G401.6 (cell line): Measurements from ENCODE around the gene MICAL3.

Experiments
- FAIRE-seq: peaks from 2 replicates; lab custom pipeline; 2012; peaks lifted over from hg19 to GRCh38; lab: Jason Lieb, UNC

Gene MICAL3

DNA sequence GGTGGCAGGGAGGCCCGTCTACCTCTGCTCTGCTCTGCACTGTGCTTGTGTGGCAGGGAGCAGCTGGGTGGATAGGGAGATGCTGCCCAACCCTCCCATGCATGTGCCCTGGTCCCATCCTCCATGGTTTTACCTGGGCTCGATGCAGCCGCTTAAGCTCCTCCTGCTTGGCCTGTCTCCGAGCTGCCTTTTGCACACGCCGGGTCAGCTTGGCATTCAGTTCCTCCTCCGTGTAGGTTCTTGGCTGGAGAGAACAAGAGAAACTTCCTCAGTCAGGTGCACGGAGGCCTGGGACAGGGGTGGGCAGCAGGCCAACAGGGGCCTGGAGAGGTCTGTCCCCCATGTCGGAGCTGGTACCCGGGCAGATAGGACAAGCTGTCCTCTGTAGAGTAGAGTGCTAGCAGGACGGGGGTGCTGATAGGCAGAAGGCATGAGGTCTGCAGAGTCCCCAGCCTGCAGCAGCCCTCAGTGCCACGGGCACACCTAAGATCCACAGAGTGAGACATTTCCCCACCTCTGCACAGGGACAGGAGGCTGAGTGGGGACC lies 213.7 kb downstream of the MICAL3 start:
- no peak for FAIRE-seq

- no peak for FAIRE-seq
These were observed 215.5 kb downstream of the MICAL3 start for GRCh38 chr22:17808693-17809403.

- no peak for FAIRE-seq
These were observed 216.6 kb downstream of the MICAL3 start for GRCh38 chr22:17807578-17808410.

- FAIRE-seq, result no peak
These were observed 217.3 kb downstream of the MICAL3 start for GRCh38 chr22:17807086-17807485.

DNA sequence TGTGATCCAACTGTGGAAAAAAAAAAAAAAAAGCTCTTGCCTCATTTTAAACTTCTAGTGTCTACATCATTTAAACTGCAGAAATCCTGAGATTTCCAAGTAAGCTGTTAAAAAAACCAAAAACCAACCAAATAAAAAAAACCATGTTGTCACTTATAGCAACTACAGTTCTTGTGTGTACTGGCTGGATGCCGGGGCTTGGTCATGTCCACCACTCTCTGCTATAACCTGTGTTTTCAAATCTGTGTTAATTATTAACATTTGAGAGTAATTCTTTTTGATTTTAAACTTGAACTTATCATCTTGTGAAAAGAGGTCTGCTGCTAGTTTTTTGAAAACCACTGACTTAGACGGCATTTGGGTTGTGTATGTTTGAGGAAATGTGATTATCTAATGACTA lies 217.9 kb downstream of the MICAL3 start:
- FAIRE-seq, result no peak

- FAIRE-seq, result no peak
These were observed 219.9 kb downstream of the MICAL3 start for GRCh38 chr22:17804331-17805080.

GRCh38 chr22:17803609-17804270 lies 220.6 kb downstream of the MICAL3 start:
- no peak for FAIRE-seq

GRCh38 chr22:17802822-17803221 lies 221.5 kb downstream of the MICAL3 start:
- FAIRE-seq, result no peak

DNA sequence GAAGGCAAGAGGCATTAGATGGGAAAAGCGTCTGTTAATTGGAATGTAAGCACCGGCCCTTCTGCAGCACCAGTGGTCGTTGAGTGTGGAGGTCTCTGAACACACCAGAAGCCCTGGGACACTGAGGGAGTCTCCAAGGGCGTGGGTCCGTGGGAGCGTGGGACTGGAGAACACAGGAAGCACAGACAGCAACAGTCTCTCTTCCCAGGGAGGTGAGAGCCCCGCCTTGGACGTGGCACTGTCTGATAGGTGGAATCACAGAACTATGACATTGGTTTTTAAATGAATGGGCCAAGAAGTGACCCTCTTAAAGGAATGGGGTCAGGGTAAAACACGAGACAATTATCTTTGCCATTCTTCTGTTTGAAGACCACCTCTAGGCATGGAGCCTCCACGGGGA lies 221.9 kb downstream of the MICAL3 start:
- FAIRE-seq, result no peak

DNA sequence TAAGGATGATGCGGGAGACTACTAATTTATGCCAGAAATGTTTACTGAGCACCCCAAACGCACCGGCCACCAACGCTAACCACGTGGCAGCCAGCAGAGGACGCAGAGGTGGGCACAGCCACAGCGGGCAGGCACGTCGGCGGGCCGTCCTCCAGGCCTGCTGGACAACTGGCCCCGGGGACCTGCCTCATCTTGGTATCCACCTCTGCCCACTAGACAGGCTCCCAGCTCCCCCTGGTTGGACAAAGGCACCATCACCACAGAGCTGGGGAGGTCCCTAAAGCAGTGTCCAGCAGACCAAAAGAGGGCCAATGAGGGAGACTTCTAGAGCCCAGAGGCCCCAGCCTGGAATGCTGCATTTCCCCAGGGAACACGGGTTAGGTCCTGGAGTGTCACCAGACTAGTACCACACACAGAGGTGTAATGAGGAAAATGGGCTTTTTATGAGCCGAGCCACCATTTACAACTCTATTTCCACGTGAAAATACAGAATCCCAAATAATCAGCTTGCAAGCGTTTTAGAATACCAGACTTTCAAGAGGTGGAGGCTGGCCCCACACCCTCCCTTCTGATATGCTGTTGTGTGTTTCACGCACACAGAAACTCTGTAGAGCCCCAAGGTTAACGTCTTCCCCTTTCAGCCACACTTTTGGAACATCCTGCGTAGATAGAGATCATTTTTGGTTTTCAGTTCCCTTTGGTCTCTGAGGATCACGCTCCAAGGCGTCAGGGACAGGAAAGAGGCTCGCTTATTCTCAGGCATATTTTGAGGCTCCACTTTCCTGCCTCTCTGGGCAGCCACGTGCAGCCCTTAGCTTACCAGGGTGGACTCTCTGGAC lies 226.4 kb downstream of the MICAL3 start:
- no peak for FAIRE-seq

DNA sequence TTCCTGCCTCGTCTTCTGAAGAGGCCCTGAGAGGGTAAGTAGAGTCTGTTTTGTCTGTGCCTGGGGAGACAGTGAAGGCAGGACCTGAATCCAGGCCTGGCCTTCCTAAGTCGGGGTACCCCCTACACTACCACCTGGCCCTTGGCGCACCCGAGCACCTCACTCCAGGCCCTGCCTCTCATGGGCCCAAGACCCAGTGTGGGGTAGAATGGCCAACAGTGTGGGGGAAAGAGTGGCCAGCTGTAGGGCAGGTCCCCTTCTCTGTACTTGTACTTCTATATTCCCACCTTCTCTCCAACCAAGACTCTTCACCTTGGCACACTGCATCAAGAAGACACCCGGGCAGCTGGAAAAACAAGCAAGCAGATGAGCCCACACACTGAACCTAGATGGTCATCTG lies 227.7 kb downstream of the MICAL3 start:
- FAIRE-seq, result no peak

DNA sequence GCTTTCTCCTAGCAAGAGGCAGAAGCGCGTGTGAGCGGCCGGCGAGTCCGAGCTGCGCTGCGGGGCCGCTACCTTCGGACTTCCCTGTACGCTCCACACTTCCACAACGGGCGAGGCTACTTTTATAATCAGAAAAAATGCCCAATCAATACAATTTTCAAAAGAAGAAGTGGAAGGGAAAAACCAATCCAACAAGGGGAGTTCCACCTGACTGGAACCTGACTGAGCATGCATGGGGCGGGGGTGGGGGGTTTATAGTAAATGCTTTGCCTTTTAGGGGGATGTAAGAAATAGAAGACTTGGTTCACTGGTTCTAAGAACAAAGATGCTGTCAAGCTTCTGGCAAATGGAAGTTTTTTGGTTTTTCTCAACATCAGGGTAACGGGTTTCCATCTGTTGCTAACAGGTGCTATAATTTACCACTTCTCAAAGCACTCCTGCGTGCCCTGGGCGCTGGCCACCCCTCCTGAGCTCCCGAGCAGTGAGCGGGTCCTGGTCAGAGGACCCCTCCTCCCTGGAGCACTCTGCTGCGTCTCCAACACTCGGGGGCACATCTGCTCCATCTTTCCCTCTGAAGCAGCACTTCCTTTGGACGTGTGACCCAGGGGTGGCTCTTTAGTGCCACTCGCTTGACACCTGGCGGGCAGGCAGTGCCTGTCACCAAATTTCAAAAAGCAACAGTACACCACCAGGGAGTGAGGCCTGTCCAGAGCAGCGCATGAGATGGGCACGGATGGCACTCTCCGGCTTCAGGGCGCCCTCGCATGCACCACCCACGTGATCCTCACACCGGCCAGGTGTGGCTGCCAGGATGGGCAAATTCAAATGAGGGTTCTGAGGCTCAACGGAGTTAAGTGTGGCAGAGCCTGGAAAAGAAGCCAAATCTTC lies 228.5 kb downstream of the MICAL3 start:
- no peak for FAIRE-seq

DNA sequence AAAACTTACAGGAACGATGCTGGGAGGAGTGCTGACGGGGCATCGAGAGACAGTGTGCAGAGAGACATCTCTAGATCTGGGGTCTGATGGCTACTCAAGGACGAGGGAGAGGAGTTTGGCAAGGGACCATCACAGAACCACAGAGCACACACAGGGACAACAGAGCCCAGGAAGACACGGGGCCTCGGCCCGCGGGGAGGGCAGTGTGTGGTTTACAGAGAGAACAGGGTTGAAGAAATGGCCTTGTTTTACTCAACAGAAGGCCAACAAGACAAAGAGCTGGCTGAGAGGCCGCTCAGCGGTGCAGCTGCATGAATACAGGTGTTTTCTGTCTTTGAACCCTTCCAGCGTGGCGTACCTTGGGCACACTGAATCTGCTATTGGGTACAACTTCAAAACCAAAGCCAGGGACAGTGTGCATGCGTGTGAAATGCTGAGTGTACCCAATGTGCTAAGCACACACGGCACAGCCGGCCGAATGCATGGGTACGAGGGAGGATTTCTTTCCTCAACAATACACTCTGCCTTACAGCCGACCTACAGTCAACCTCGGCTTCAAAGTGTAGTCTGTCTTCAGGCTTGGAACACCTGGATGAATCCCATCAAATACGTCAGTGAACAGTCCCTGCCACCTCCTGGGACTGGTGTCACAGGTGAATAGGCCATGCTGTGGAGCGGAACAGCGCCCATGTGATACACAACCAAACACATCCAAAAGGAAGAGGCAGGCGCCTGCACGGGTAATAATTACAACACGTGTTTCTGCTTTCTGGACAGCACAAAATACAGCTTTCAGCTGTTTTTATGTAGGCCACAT lies 229.4 kb downstream of the MICAL3 start:
- FAIRE-seq, result no peak

DNA sequence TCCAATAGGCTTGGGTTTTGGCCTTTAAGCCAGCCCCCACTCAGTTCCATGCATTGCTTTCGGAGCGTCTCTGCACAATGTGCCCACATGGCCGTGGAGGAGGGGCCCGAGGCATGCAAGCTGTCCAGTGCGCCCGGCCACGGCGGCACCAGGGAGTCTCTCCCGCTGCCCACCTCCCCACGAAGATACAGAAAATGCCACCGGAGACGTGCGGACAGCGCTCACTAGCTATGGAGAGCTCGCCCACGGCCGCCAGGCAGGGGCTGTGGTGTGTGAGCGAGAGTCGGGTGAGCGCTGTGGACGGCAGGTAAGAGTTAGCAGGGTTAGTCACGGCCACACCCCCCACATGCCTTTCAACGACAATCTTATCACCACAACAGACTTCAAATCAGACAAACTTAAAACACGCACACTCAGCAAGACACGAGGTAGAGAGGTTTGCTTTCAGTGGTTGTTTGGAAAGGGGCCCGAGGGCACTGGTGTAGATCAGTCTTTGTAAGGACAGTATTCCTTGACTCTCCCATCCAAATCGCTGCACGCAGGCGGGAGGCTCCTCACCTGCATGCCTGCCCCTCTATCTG lies 231.4 kb downstream of the MICAL3 start:
- no peak for FAIRE-seq

DNA sequence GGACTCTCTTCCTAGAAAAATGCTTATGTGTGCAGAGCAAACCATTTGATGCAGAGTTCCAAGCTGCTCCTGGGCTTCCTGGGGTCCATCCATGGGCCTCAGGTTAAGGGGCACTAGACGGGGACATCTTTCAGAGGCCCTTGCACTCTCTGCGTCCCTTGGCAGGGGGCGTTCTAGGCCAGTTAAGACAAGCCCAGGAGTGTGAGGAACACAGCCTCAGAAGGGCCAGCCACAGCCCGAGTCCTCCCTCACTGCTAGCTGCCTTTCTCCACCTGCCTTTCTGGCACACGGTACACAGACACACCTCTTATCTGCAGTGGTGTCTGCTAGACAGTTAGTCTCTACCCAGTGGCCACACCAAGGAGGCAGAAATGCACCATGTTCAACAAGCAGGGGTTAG lies 232.1 kb downstream of the MICAL3 start:
- FAIRE-seq, result no peak

- no peak for FAIRE-seq
These were observed 233.2 kb downstream of the MICAL3 start for GRCh38 chr22:17791196-17791595.

GRCh38 chr22:17789379-17790200 lies 234.8 kb downstream of the MICAL3 start:
- FAIRE-seq, result no peak
